ENCODE data around the gene ACMSD.

DNA sequence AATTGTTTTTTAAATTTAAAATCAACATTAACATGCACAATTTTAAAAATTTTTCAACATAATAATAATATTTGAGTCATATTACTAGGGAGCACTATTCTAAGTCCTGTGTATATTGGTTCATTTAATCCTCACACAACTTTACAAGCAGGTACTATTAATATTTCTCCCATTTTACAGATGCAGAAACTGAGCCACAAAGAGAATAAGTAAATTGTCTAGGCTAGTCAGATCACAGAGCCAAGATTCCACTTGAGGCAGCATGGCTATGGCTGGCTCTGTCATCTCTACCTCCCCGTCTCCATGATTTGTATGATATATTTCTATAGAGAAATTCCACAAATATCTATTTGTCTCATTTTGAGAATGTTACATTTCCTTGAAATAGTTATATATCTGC is 95.3 kb downstream of the ACMSD start:
- TF ChIP-seq, protein P1, sequence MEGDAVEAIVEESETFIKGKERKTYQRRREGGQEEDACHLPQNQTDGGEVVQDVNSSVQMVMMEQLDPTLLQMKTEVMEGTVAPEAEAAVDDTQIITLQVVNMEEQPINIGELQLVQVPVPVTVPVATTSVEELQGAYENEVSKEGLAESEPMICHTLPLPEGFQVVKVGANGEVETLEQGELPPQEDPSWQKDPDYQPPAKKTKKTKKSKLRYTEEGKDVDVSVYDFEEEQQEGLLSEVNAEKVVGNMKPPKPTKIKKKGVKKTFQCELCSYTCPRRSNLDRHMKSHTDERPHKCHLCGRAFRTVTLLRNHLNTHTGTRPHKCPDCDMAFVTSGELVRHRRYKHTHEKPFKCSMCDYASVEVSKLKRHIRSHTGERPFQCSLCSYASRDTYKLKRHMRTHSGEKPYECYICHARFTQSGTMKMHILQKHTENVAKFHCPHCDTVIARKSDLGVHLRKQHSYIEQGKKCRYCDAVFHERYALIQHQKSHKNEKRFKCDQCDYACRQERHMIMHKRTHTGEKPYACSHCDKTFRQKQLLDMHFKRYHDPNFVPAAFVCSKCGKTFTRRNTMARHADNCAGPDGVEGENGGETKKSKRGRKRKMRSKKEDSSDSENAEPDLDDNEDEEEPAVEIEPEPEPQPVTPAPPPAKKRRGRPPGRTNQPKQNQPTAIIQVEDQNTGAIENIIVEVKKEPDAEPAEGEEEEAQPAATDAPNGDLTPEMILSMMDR (IDR thresholded peaks at IDR 0.05) = no peak
- TF ChIP-seq POLR2A (IDR thresholded peaks at IDR 0.05) = no peak
